ENCODE measurements around the gene GRIN2C.

DNA sequence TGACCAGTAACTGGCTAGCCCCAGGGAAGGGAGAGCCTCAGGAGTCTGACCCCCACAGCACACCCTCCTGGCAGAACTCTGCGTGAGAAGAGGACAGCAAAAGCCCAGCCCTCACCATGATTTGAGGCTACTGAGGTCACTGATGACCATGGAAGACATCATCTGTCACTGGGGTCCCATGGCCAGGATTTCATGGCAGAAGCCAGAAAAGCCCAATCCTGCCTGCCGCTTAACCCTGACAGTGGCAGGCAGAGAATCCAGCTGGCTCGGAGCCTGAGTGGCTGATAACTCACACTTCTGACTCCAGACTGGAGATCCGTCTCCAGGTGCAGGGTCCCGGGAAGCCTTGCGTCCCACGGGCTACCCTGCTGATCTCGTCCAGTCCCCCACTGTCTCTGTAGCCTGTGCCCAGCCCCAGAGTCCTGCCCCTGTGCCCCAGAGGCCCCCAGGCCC lies 17.5 kb downstream of the GRIN2C start:
- TF ChIP-seq, protein P1, sequence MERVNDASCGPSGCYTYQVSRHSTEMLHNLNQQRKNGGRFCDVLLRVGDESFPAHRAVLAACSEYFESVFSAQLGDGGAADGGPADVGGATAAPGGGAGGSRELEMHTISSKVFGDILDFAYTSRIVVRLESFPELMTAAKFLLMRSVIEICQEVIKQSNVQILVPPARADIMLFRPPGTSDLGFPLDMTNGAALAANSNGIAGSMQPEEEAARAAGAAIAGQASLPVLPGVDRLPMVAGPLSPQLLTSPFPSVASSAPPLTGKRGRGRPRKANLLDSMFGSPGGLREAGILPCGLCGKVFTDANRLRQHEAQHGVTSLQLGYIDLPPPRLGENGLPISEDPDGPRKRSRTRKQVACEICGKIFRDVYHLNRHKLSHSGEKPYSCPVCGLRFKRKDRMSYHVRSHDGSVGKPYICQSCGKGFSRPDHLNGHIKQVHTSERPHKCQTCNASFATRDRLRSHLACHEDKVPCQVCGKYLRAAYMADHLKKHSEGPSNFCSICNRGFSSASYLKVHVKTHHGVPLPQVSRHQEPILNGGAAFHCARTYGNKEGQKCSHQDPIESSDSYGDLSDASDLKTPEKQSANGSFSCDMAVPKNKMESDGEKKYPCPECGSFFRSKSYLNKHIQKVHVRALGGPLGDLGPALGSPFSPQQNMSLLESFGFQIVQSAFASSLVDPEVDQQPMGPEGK (CRISPR knock-in tag; IDR thresholded peaks at IDR 0.05; ENCODE audit: borderline replicate concordance): no peak
- TF ChIP-seq PPARA (CRISPR knock-in tag; IDR thresholded peaks at IDR 0.05; ENCODE audit: borderline replicate concordance) (no peak), OSR1 (CRISPR knock-in tag; IDR thresholded peaks at IDR 0.05) (no peak), GLIS3 (CRISPR knock-in tag; IDR thresholded peaks at IDR 0.05) (no peak), ARNTL (CRISPR knock-in tag; IDR thresholded peaks at IDR 0.05; ENCODE audit: borderline replicate concordance, low read depth) (no peak), ZFP30 (CRISPR knock-in tag; IDR thresholded peaks at IDR 0.05) (no peak), BACH2 (CRISPR knock-in tag; IDR thresholded peaks at IDR 0.05; ENCODE audit: borderline replicate concordance) (no peak), RARB (CRISPR knock-in tag; IDR thresholded peaks at IDR 0.05) (no peak), ZC3H10 (CRISPR knock-in tag; IDR thresholded peaks at IDR 0.05) (no peak)
- TF ChIP-seq, protein P2, sequence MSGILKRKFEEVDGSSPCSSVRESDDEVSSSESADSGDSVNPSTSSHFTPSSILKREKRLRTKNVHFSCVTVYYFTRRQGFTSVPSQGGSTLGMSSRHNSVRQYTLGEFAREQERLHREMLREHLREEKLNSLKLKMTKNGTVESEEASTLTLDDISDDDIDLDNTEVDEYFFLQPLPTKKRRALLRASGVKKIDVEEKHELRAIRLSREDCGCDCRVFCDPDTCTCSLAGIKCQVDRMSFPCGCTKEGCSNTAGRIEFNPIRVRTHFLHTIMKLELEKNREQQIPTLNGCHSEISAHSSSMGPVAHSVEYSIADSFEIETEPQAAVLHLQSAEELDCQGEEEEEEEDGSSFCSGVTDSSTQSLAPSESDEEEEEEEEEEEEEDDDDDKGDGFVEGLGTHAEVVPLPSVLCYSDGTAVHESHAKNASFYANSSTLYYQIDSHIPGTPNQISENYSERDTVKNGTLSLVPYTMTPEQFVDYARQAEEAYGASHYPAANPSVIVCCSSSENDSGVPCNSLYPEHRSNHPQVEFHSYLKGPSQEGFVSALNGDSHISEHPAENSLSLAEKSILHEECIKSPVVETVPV (CRISPR knock-in tag; IDR thresholded peaks at IDR 0.05): no peak
- TF ChIP-seq, protein P3, sequence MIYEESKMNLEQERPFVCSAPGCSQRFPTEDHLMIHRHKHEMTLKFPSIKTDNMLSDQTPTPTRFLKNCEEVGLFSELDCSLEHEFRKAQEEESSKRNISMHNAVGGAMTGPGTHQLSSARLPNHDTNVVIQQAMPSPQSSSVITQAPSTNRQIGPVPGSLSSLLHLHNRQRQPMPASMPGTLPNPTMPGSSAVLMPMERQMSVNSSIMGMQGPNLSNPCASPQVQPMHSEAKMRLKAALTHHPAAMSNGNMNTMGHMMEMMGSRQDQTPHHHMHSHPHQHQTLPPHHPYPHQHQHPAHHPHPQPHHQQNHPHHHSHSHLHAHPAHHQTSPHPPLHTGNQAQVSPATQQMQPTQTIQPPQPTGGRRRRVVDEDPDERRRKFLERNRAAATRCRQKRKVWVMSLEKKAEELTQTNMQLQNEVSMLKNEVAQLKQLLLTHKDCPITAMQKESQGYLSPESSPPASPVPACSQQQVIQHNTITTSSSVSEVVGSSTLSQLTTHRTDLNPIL (CRISPR knock-in tag; IDR thresholded peaks at IDR 0.05; ENCODE audit: low read depth): no peak
